ENCODE results near the gene MINK1. TPM values are rescaled to one million over a fixed set of nuclear protein-coding genes. Genes with fewer than 3 reads are reported as not detected.

The MINK1 gene
- total RNA-seq, 4 donors from 2014 or later: 111 to 278 (median 223) TPM

DNA sequence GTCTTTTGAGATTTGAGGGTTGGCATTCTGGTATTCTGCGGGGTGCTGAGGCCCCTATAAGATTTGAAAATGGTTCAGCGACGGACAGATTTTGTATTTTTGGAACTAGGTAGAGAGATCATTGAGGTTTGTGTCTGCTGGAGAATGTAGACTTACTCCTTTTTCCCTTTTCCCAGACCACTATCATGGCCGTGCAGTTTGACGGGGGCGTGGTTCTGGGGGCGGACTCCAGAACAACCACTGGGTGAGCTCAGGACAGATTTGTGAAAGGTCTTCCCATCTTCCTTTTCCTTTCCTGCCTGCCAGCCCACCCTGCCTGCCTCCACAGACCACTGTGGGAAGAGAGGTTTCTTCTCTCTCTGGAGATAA, 36.6 kb upstream of the MINK1 start:
- Histone ChIP-seq H3K4me3 (peak overlapping the region; percentile 71 to 94 (median 78)), H3K36me3 (peaks cover 0 to 17% (median 0%) of the 10 kb centered on the region in 3 donors), H3K27ac (peak overlapping the region; percentile 67 to 80 (median 73)), H3K4me1 (peaks cover 0 to 11% (median 3%) of the 10 kb centered on the region in 4 donors), H3K9me3 (no peaks in the 10 kb centered on the region), H3K27me3 (no peaks in the 10 kb centered on the region)
- TF ChIP-seq POLR2A (IDR thresholded peaks at IDR 0.05): no peak
- TF ChIP-seq, protein P1, sequence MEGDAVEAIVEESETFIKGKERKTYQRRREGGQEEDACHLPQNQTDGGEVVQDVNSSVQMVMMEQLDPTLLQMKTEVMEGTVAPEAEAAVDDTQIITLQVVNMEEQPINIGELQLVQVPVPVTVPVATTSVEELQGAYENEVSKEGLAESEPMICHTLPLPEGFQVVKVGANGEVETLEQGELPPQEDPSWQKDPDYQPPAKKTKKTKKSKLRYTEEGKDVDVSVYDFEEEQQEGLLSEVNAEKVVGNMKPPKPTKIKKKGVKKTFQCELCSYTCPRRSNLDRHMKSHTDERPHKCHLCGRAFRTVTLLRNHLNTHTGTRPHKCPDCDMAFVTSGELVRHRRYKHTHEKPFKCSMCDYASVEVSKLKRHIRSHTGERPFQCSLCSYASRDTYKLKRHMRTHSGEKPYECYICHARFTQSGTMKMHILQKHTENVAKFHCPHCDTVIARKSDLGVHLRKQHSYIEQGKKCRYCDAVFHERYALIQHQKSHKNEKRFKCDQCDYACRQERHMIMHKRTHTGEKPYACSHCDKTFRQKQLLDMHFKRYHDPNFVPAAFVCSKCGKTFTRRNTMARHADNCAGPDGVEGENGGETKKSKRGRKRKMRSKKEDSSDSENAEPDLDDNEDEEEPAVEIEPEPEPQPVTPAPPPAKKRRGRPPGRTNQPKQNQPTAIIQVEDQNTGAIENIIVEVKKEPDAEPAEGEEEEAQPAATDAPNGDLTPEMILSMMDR (IDR thresholded peaks at IDR 0.05): no peak
- DNase-seq: no peak

DNA sequence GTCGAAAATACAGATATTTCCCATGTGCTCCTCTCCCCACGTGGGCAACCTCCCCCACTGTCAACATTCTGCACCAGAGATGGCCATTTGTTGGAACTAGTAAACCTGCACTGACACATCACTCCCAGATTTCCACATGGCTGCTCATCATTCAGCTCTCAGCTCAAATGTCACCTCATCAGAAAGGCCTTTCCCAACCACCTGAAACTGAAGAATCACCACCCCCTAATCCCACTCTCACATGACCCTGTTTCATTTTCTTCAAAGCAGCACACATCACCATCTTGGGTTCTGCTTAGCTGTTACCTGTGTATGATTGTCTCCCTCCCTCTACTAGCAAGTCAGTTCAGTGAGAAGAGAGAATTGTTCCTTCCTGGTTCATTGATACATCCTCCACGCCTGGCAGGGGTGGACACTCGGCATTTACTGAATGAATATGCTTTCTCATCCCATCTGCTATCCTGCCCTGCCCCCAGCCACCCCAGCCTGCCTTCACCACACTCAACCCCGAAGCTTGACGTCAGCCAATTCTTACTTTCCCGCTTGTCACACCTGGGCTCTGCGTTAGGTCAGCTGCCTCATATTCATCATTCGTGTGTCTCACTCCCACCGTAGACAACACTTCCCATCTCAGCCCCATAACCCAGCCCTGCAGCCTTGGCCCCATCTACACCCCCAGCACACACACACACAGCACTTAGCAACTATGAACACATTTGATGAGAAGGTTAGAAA, 32.5 kb upstream of the MINK1 start:
- Histone ChIP-seq H3K4me3 (no peak overlapping the region), H3K27ac (no peak overlapping the region), H3K27me3 (no peaks in the 10 kb centered on the region), H3K9me3 (no peaks in the 10 kb centered on the region), H3K36me3 (peaks cover 0 to 17% (median 0%) of the 10 kb centered on the region in 3 donors), H3K4me1 (peaks cover 0 to 11% (median 3%) of the 10 kb centered on the region in 4 donors)
- no peak for DNase-seq
- no peak for TF ChIP-seq POLR2A (IDR thresholded peaks at IDR 0.05)
- TF ChIP-seq, protein P1 (IDR thresholded peaks at IDR 0.05): no peak

DNA sequence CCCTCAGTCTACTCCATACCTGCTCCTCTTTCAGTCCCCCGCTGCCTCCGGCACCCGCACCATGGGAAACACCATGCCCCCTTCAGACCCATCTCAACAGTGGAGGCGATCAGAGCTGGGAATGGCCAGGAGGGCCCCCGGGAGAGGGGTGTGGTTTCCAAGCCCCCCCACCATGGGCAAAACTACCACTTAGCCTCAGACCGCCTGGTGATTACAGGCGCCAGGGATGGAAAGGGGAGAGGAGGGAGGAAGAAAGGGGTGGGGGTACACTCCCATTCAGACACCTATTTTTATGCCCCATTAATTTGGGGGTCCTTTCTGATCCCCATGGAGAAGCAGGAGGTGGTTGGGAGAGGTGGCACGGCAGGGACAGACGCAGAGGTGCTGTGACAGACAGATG, 30.9 kb upstream of the MINK1 start, which contains the start of gene C17orf114:
Gene C17orf114 (minus strand): TSS at position 101 of the 400 bp plus-strand sequence.
- Histone ChIP-seq H3K4me1 (peaks cover 0 to 7% (median under 1%) of the 10 kb centered on the region in 4 donors), H3K36me3 (peaks cover 0 to 17% (median 0%) of the 10 kb centered on the region in 3 donors), H3K9me3 (no peaks in the 10 kb centered on the region), H3K4me3 (no peak within 1 kb of the TSS), H3K27me3 (no peaks in the 10 kb centered on the region), H3K27ac (no peak within 1 kb of the TSS)
- TF ChIP-seq POLR2A (IDR thresholded peaks at IDR 0.05): no peak
- TF ChIP-seq, protein P1 (IDR thresholded peaks at IDR 0.05): no peak
- DNase-seq: no peak

DNA sequence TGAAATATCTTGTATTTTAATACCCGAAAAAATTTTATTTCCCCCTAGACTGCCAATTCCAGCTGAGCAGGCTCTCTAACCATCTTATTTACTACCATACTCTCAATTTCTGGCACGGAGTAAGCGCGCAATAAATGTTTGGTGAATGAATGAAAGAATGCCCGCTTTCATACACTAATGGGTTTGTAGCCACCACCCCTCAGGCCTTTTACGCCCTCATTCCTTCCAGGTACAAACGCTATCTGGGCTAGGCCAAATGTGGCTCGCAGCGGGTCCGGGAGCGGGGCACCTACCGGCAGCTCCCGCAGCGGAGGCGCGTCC, 26.7 kb upstream of the MINK1 start:
- no peak for TF ChIP-seq POLR2A (IDR thresholded peaks at IDR 0.05)
- TF ChIP-seq, protein P1 (IDR thresholded peaks at IDR 0.05): no peak
- peak overlapping the region in 3 of 4 donors; percentile 75 to 86 (median 82) for H3K27ac ChIP-seq
- H3K4me3 ChIP-seq: peak overlapping the region; percentile 68 to 95 (median 82)
- peaks cover 0 to 18% (median 4%) of the 10 kb centered on the region in 4 donors for H3K4me1 ChIP-seq
- H3K9me3 ChIP-seq: no peaks in the 10 kb centered on the region
- H3K27me3 ChIP-seq: no peaks in the 10 kb centered on the region
- DNase-seq: no peak
- no peaks in the 10 kb centered on the region for H3K36me3 ChIP-seq

DNA sequence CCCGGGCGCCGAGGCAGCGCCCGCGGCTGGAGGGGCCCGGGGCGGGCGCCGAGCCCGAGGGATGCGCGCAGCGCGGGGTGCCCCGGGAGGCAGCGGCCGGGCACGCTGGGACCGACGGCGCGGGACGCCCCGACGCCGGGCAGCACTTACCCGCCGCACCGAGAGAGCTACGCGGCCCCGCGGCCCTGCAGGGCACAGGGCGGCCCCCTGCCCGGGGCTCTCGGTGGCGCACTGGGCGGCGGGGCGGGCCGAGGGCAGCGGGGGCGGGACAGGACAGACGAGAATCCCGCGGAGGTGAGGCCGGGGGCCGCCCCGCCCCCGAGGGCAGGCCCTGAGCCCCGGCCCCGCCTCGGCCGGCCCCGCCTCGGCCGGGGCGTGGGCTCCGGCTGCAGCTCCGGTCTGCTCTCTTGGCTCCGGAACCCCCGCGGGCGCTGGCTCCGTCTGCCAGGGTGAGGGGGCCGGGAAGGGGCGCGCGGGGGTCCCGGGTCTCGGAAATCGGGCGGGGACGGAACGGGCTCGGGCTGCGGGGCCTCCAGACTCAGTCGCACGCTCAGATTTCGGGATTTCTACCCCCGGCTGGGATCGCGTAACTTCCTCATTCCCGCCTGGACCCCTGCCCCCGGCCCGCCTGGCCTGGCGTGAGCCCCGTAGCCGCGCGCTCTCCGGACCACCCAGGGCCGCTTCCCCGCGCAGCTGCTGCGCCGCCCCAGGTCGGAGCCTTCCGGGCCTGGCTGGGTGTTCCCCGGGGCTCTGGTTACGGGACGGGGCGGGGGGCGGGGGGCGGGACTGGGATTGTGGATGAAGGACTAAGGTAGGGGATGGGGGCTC, 26.1 kb upstream of the MINK1 start, which contains the start of gene PLD2:
Gene PLD2 (plus strand): TSS at position 376 of the 828 bp plus-strand sequence. CDS start 621 bp downstream, outside the sequence.
- Histone ChIP-seq H3K36me3 (no peaks in the 10 kb centered on the region), H3K4me1 (peaks cover 0 to 18% (median 4%) of the 10 kb centered on the region in 4 donors), H3K27ac (peak within 1 kb of the TSS; percentile 60 to 86 (median 78)), H3K27me3 (no peaks in the 10 kb centered on the region), H3K9me3 (no peaks in the 10 kb centered on the region), H3K4me3 (peak within 1 kb of the TSS; percentile 68 to 95 (median 82))
- peak; percentile 86 to 95 (median 93) for DNase-seq
- TF ChIP-seq, protein P1 (IDR thresholded peaks at IDR 0.05): peak in 2 of 6 experiments; percentile 17 to 24
- peak; percentile 5 to 44 for TF ChIP-seq POLR2A (IDR thresholded peaks at IDR 0.05)

Measured in Peyer's patch (tissue), 4 donors.